VCaP (cell line): Measurements from ENCODE around the gene LRRC72.
A peak's percentile ranks its signal among the peaks of the same experiment; 100 is the strongest.

Experiments used
- H3K27ac ChIP-seq: fragments of 450-650 bp; 2 replicates; pipeline ENCODE4 v1.5.1; 2017
- TF ChIP-seq, protein P1 (sequence below): fragments of 450-650 bp; conservative IDR thresholded peaks from 2 replicates; pipeline ENCODE4 v1.5.1; 2017; ENCODE audit warnings: mild to moderate bottlenecking, moderate library complexity

Gene LRRC72

DNA sequence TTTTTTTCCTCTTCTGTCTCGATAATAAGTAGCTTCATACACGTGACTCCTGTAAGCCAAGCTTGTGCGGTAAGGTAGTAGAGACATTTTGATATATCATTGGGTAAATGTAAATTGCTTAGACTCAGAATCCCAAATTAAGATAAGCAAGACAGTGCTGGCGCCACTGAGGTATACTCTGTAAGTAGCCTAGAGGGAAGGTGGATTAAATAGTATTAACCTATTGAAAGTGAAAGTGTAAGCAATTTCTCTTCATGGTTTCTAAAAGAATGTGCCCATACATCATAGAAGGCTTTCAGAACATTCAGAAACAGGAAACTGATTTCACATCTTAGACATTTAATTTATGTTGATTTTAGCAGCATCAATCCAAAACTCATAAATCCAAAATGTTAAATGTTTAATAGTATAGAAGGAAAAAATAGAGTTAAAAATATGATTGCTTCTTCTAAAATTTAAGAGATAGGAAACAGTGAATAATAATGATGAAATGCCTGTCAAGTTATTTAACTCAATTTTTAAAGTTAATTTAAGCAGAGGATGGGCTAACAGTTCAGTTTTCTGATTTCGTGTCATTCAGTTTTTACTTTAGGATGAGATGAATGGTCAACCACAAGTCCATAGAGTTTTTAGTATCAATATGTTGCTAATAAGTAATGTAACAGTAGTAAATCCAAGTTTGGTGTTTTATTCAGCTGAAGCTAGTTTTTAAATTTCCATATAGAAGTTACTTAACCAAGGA lies 36.8 kb downstream of the LRRC72 start:
- no peak overlapping the region for H3K27ac ChIP-seq
- TF ChIP-seq, protein P1, sequence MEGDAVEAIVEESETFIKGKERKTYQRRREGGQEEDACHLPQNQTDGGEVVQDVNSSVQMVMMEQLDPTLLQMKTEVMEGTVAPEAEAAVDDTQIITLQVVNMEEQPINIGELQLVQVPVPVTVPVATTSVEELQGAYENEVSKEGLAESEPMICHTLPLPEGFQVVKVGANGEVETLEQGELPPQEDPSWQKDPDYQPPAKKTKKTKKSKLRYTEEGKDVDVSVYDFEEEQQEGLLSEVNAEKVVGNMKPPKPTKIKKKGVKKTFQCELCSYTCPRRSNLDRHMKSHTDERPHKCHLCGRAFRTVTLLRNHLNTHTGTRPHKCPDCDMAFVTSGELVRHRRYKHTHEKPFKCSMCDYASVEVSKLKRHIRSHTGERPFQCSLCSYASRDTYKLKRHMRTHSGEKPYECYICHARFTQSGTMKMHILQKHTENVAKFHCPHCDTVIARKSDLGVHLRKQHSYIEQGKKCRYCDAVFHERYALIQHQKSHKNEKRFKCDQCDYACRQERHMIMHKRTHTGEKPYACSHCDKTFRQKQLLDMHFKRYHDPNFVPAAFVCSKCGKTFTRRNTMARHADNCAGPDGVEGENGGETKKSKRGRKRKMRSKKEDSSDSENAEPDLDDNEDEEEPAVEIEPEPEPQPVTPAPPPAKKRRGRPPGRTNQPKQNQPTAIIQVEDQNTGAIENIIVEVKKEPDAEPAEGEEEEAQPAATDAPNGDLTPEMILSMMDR, result no peak

- H3K27ac ChIP-seq, result no peak overlapping the region
Measured at GRCh38 chr7:16564023-16564380, 37.4 kb downstream of the LRRC72 start.

DNA sequence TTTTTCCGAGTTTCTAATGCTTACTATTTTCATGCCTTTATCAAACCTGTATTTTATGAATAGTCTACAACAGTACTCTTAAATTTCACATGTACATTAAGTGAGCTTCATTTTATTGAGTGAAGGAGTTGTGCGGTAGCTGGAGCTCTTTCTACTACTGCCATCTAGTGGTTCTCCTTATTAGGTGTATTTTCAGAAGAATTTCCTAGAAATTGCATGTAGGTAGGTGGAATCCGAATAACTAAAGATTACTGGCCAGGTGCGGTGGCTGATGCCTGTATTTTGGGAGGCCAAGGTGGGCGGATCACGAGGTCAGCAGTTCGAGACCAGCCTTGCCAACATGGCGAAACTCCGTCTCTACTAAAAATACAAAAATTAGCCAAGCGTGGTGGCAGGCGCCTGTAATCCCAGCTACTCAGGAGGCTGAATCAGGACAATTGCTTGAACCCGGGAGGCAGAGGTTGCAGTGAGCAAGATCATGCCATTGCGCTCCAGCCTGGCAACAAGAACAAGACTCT lies 38.3 kb downstream of the LRRC72 start:
- TF ChIP-seq, protein P1, result peak; percentile 86
- no peak overlapping the region for H3K27ac ChIP-seq

More at GRCh38 chr7:16564023-16564380, 37.4 kb downstream of the LRRC72 start:
- TF ChIP-seq, protein P1, result no peak

DNA sequence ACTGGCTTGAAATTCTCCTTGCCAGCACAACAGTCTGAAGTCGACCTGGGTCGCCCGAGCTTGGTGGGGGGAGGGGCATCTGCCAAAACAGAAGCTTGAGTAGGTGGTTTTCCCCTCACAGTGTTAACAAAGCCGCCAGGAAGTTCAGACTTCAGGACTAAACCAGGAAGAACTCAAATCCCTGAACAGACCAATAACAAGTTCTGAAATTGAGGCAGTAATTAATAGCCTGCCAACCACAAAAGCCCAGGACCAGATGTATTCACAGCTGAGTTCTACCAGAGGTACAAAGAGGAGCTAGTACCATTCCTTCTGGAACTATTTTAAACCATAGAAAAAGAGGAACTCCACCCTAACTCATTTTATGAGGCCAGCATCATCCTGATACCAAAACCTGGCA lies 45.3 kb downstream of the LRRC72 start:
- H3K27ac ChIP-seq, result no peak overlapping the region
- TF ChIP-seq, protein P1, result no peak

GRCh38 chr7:16579216-16579615 lies 52.6 kb downstream of the LRRC72 start:
- no peak overlapping the region for H3K27ac ChIP-seq

GRCh38 chr7:16581286-16581685 lies 54.7 kb downstream of the LRRC72 start:
- TF ChIP-seq, protein P1, result no peak
- H3K27ac ChIP-seq, result no peak overlapping the region

More at GRCh38 chr7:16579216-16579615, 52.6 kb downstream of the LRRC72 start:
- TF ChIP-seq, protein P1, result no peak

GRCh38 chr7:16583834-16584233 lies 57.2 kb downstream of the LRRC72 start:
- TF ChIP-seq, protein P1, result no peak
- no peak overlapping the region for H3K27ac ChIP-seq
